Dendritic cell treated with granulocyte-macrophage colony-stimulating factor and Interleukin-4, amounts not matched to agents 40 ng/mL and 50 ng/mL, for 4 days (primary cell): ENCODE data around the gene SERPINI1.

Experiments used
- H3K27ac Mint-ChIP-seq: one replicate; pipeline ENCODE4 v1.8.0; 2022; ENCODE audit warnings: mild to moderate bottlenecking, mixed read lengths
- H3K27me3 Mint-ChIP-seq: one replicate; pipeline ENCODE4 v1.8.0; 2022; ENCODE audit warnings: mild to moderate bottlenecking, mixed read lengths
- H3K36me3 Mint-ChIP-seq: one replicate; pipeline ENCODE4 v1.8.0; 2022; ENCODE audit warnings: low read depth, mixed read lengths
- H3K4me1 Mint-ChIP-seq: one replicate; pipeline ENCODE4 v1.8.0; 2022; ENCODE audit warnings: low read depth, mixed read lengths
- H3K4me3 Mint-ChIP-seq: one replicate; pipeline ENCODE4 v1.8.0; 2022; ENCODE audit warnings: mild to moderate bottlenecking, moderate library complexity, mixed read lengths
- H3K9me3 Mint-ChIP-seq: one replicate; pipeline ENCODE4 v1.8.0; 2022; ENCODE audit warnings: mixed read lengths
- intact Hi-C: fragments of 100-400 bp; cut with micrococcal nuclease; formaldehyde crosslinking; loops from one replicate; pipeline ENCODE4 v1.15.0; 2022

Gene SERPINI1

GRCh38 chr3:167723872-167724271 is 11.6 kb upstream of the SERPINI1 start:
- H3K27ac Mint-ChIP-seq: no peak overlapping the region
- no peaks in the 10 kb centered on the region for H3K9me3 Mint-ChIP-seq
- H3K4me1 Mint-ChIP-seq: peaks cover 18% of the 10 kb centered on the region
- intact Hi-C loops: no loop called here
- no peaks in the 10 kb centered on the region for H3K27me3 Mint-ChIP-seq
- H3K4me3 Mint-ChIP-seq: no peak overlapping the region
- H3K36me3 Mint-ChIP-seq: peaks cover 35% of the 10 kb centered on the region

GRCh38 chr3:167728176-167728575 is 7.3 kb upstream of the SERPINI1 start:
- Mint-ChIP-seq H3K4me3 (no peak overlapping the region), H3K27me3 (no peaks in the 10 kb centered on the region), H3K27ac (no peak overlapping the region), H3K4me1 (peaks cover 25% of the 10 kb centered on the region), H3K9me3 (no peaks in the 10 kb centered on the region), H3K36me3 (peaks cover 18% of the 10 kb centered on the region)
- intact Hi-C loops: no loop called here

- H3K9me3 Mint-ChIP-seq: no peaks in the 10 kb centered on the region
- H3K4me3 Mint-ChIP-seq: no peak overlapping the region
- H3K27ac Mint-ChIP-seq: no peak overlapping the region
- H3K4me1 Mint-ChIP-seq: peaks cover 25% of the 10 kb centered on the region
- no peaks in the 10 kb centered on the region for H3K27me3 Mint-ChIP-seq
- intact Hi-C loops: no loop called here
- H3K36me3 Mint-ChIP-seq: peaks cover 15% of the 10 kb centered on the region
Observed at GRCh38 chr3:167728632-167729323, 6.7 kb upstream of the SERPINI1 start.

GRCh38 chr3:167729591-167729990 is 5.9 kb upstream of the SERPINI1 start:
- peaks cover 13% of the 10 kb centered on the region for H3K36me3 Mint-ChIP-seq
- H3K4me3 Mint-ChIP-seq: no peak overlapping the region
- H3K9me3 Mint-ChIP-seq: no peaks in the 10 kb centered on the region
- H3K27ac Mint-ChIP-seq: no peak overlapping the region
- intact Hi-C loops: no loop called here
- no peaks in the 10 kb centered on the region for H3K27me3 Mint-ChIP-seq
- peaks cover 25% of the 10 kb centered on the region for H3K4me1 Mint-ChIP-seq

- H3K36me3 Mint-ChIP-seq: peaks cover 13% of the 10 kb centered on the region
- intact Hi-C loops: no loop called here
- H3K9me3 Mint-ChIP-seq: no peaks in the 10 kb centered on the region
- no peak overlapping the region for H3K27ac Mint-ChIP-seq
- H3K27me3 Mint-ChIP-seq: no peaks in the 10 kb centered on the region
- H3K4me3 Mint-ChIP-seq: no peak overlapping the region
- H3K4me1 Mint-ChIP-seq: peaks cover 25% of the 10 kb centered on the region
Observed at GRCh38 chr3:167731393-167731792, 4.1 kb upstream of the SERPINI1 start.

- Mint-ChIP-seq H3K4me3 (no peak overlapping the region), H3K36me3 (peaks cover 13% of the 10 kb centered on the region), H3K4me1 (peaks cover 25% of the 10 kb centered on the region), H3K27ac (no peak overlapping the region), H3K27me3 (no peaks in the 10 kb centered on the region), H3K9me3 (no peaks in the 10 kb centered on the region)
- intact Hi-C loops: no loop called here
Observed at GRCh38 chr3:167732313-167733065, 3.0 kb upstream of the SERPINI1 start.

- no peaks in the 10 kb centered on the region for H3K9me3 Mint-ChIP-seq
- peaks cover 20% of the 10 kb centered on the region for H3K4me1 Mint-ChIP-seq
Observed at GRCh38 chr3:167733961-167734497, 1.5 kb upstream of the SERPINI1 start.

GRCh38 chr3:167734498-167735232 is 856 bp upstream of the SERPINI1 start, which contains the start of gene PDCD10:
Gene PDCD10 (minus strand): TSS chr3:167734892. CDS start chr3:167720157, 14,735 bp downstream.
- no peak within 1 kb of the TSS for H3K4me3 Mint-ChIP-seq
- H3K4me1 Mint-ChIP-seq: peaks cover 13% of the 10 kb centered on the region
- no peaks in the 10 kb centered on the region for H3K9me3 Mint-ChIP-seq
- intact Hi-C loops: loop anchor here (2.0 to 5.0 kb wide), 2 partner anchors 128 to 354 kb away; partner anchors contain the start of gene ZBBX
- H3K36me3 Mint-ChIP-seq: peaks cover 13% of the 10 kb centered on the region
- H3K27me3 Mint-ChIP-seq: no peaks in the 10 kb centered on the region
- no peak within 1 kb of the TSS for H3K27ac Mint-ChIP-seq

More at GRCh38 chr3:167733961-167734497, 1.5 kb upstream of the SERPINI1 start:
- no peaks in the 10 kb centered on the region for H3K27me3 Mint-ChIP-seq
- H3K4me3 Mint-ChIP-seq: no peak overlapping the region
- H3K36me3 Mint-ChIP-seq: peaks cover 13% of the 10 kb centered on the region
- intact Hi-C loops: loop anchor here (2.0 kb wide), 1 partner anchor 353 kb away; the partner anchor contains the start of gene ZBBX
- H3K27ac Mint-ChIP-seq: no peak overlapping the region

- H3K36me3 Mint-ChIP-seq: peaks cover 13% of the 10 kb centered on the region
- peaks cover 13% of the 10 kb centered on the region for H3K4me1 Mint-ChIP-seq
- no peak overlapping the region for H3K27ac Mint-ChIP-seq
- H3K4me3 Mint-ChIP-seq: no peak overlapping the region
- H3K9me3 Mint-ChIP-seq: no peaks in the 10 kb centered on the region
- H3K27me3 Mint-ChIP-seq: no peaks in the 10 kb centered on the region
- intact Hi-C loops: loop anchor here (2.0 to 5.0 kb wide), 2 partner anchors 126 to 142 kb away; no protein-coding TSS in a partner anchor
Observed at GRCh38 chr3:167736264-167736787, 805 bp downstream of the SERPINI1 start.

- intact Hi-C loops: loop anchor here (2.0 to 5.0 kb wide), 2 partner anchors 125 to 142 kb away; no protein-coding TSS in a partner anchor
- H3K27ac Mint-ChIP-seq: no peak overlapping the region
Observed at GRCh38 chr3:167736997-167737396, 1.5 kb downstream of the SERPINI1 start.

GRCh38 chr3:167738037-167738436 is 2.5 kb downstream of the SERPINI1 start:
- no peaks in the 10 kb centered on the region for H3K4me1 Mint-ChIP-seq
- H3K9me3 Mint-ChIP-seq: no peaks in the 10 kb centered on the region
- H3K27ac Mint-ChIP-seq: no peak overlapping the region
- H3K4me3 Mint-ChIP-seq: no peak overlapping the region
- H3K27me3 Mint-ChIP-seq: no peaks in the 10 kb centered on the region
- no peaks in the 10 kb centered on the region for H3K36me3 Mint-ChIP-seq
- intact Hi-C loops: loop anchor here (5.0 kb wide), 1 partner anchor 124 kb away; no protein-coding TSS in a partner anchor

More at GRCh38 chr3:167736997-167737396, 1.5 kb downstream of the SERPINI1 start:
- Mint-ChIP-seq H3K4me1 (peaks cover 7% of the 10 kb centered on the region), H3K36me3 (peaks cover 6% of the 10 kb centered on the region), H3K4me3 (no peak overlapping the region), H3K9me3 (no peaks in the 10 kb centered on the region), H3K27me3 (no peaks in the 10 kb centered on the region)

- no peaks in the 10 kb centered on the region for H3K27me3 Mint-ChIP-seq
- no peak overlapping the region for H3K4me3 Mint-ChIP-seq
- no peaks in the 10 kb centered on the region for H3K4me1 Mint-ChIP-seq
- no peak overlapping the region for H3K27ac Mint-ChIP-seq
- no peaks in the 10 kb centered on the region for H3K36me3 Mint-ChIP-seq
- no peaks in the 10 kb centered on the region for H3K9me3 Mint-ChIP-seq
- intact Hi-C loops: loop anchor here (5.0 kb wide), 1 partner anchor 123 kb away; no protein-coding TSS in a partner anchor
Observed at GRCh38 chr3:167739190-167739810, 3.8 kb downstream of the SERPINI1 start.
